Measurements from ENCODE around the gene TCTN2.

GRCh38 chr12:123731596-123731995 lies 60.7 kb downstream of the TCTN2 start:
- TF ChIP-seq, protein P1, sequence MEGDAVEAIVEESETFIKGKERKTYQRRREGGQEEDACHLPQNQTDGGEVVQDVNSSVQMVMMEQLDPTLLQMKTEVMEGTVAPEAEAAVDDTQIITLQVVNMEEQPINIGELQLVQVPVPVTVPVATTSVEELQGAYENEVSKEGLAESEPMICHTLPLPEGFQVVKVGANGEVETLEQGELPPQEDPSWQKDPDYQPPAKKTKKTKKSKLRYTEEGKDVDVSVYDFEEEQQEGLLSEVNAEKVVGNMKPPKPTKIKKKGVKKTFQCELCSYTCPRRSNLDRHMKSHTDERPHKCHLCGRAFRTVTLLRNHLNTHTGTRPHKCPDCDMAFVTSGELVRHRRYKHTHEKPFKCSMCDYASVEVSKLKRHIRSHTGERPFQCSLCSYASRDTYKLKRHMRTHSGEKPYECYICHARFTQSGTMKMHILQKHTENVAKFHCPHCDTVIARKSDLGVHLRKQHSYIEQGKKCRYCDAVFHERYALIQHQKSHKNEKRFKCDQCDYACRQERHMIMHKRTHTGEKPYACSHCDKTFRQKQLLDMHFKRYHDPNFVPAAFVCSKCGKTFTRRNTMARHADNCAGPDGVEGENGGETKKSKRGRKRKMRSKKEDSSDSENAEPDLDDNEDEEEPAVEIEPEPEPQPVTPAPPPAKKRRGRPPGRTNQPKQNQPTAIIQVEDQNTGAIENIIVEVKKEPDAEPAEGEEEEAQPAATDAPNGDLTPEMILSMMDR (conservative IDR thresholded peaks at IDR 0.05; ENCODE audit: low read depth, low read length) = no peak
- TF ChIP-seq POLR2A (IDR thresholded peaks at IDR 0.05; ENCODE audit: low read depth, low read length) = no peak
- no peak for TF ChIP-seq CEBPB (IDR thresholded peaks at IDR 0.05; ENCODE audit: low read depth, low read length)

Measured in IMR-90 (cell line).